ENCODE measurements around the gene PPARA. TPM values are rescaled to one million over a fixed set of nuclear protein-coding genes. Genes with fewer than 3 reads are reported as not detected.

Gene PPARA
- total and polyA plus RNA-seq, 7 donors, result 11.0 to 55.8 (median 37.3) TPM

GRCh38 chr22:46142548-46143490 lies 7.5 kb upstream of the PPARA start:
- Histone ChIP-seq H3K9me3 (no peaks in the 10 kb centered on the region), H3K27ac (no peak overlapping the region), H3K4me1 (peaks cover 14% of the 10 kb centered on the region), H3K4me3 (no peak overlapping the region), H3K36me3 (ENCODE audit: insufficient read depth in 1 of 2, low read depth in 1 of 2) (no peaks in the 10 kb centered on the region), H3K27me3 (ENCODE audit: insufficient read depth in 3 of 3, low read length in 2 of 3) (no peaks in the 10 kb centered on the region)
- ATAC-seq, result no peak
- no peak for DNase-seq
- TF ChIP-seq CTCF (IDR thresholded peaks at IDR 0.05), result no peak
- intact Hi-C loops (cut with DNase I), result no loop called here
- WGBS, 3 donors, result 78 to 88% (median 87%) methylated on average over 14 of the region's 14 CpGs

- Histone ChIP-seq H3K27me3 (ENCODE audit: insufficient read depth in 3 of 3, low read length in 2 of 3) (no peaks in the 10 kb centered on the region), H3K27ac (no peak overlapping the region), H3K4me1 (peaks cover 22% of the 10 kb centered on the region), H3K36me3 (ENCODE audit: insufficient read depth in 1 of 2, low read depth in 1 of 2) (no peaks in the 10 kb centered on the region), H3K4me3 (no peak overlapping the region), H3K9me3 (no peaks in the 10 kb centered on the region)
- ATAC-seq (no peak), DNase-seq (no peak)
- no peak for TF ChIP-seq CTCF (IDR thresholded peaks at IDR 0.05)
- intact Hi-C loops (cut with DNase I), result no loop called here
- 84 to 86% (median 86%) methylated on average over 8 of the region's 8 CpGs for WGBS, 3 donors
These were observed 6.7 kb upstream of the PPARA start for GRCh38 chr22:46143491-46144147.

- WGBS, 3 donors, result 86 to 94% (median 92%) methylated on average over 14 of the region's 14 CpGs
- intact Hi-C loops (cut with DNase I), result loop anchor here (5.0 kb wide), 4 partner anchors 102 to 152 kb away; partner anchors contain the start of genes CDPF1 (in 1 of the 2) and GTSE1 (in 1 of the 2)
These were observed 4.9 kb upstream of the PPARA start for GRCh38 chr22:46145361-46145851.

GRCh38 chr22:46145896-46146295 lies 4.4 kb upstream of the PPARA start:
- Histone ChIP-seq H3K27ac (no peak overlapping the region), H3K4me3 (no peak overlapping the region), H3K27me3 (ENCODE audit: insufficient read depth in 3 of 3, low read length in 2 of 3) (no peaks in the 10 kb centered on the region), H3K9me3 (no peaks in the 10 kb centered on the region), H3K4me1 (peaks cover 30% of the 10 kb centered on the region), H3K36me3 (ENCODE audit: insufficient read depth in 1 of 2, low read depth in 1 of 2) (no peaks in the 10 kb centered on the region)
- TF ChIP-seq CTCF (IDR thresholded peaks at IDR 0.05), result no peak
- intact Hi-C loops (cut with DNase I), result loop anchor here (5.0 kb wide), 4 partner anchors 101 to 151 kb away; partner anchors contain the start of genes CDPF1 (in 1 of the 2) and GTSE1 (in 1 of the 2)
- DNase-seq (no peak), ATAC-seq (no peak)
- 62 to 72% (median 63%) methylated on average over 11 of the region's 11 CpGs for WGBS, 3 donors

More at GRCh38 chr22:46145361-46145851, 4.9 kb upstream of the PPARA start:
- TF ChIP-seq CTCF (IDR thresholded peaks at IDR 0.05), result no peak
- Histone ChIP-seq H3K27ac (no peak overlapping the region), H3K4me1 (peaks cover 30% of the 10 kb centered on the region), H3K9me3 (no peaks in the 10 kb centered on the region), H3K4me3 (no peak overlapping the region), H3K27me3 (ENCODE audit: insufficient read depth in 3 of 3, low read length in 2 of 3) (no peaks in the 10 kb centered on the region), H3K36me3 (ENCODE audit: insufficient read depth in 1 of 2, low read depth in 1 of 2) (no peaks in the 10 kb centered on the region)
- ATAC-seq (no peak), DNase-seq (no peak)

All from psoas muscle (tissue), 8 donors.